ENCODE results near the gene COA8. TPM values are rescaled to one million over a fixed set of nuclear protein-coding genes. Genes with fewer than 3 reads are reported as not detected.

The COA8 gene
- total and polyA plus RNA-seq, 2 of the 13 experiments (the other 11 are each of a cell fraction or from before 2014, with no cell fraction given): 10.9 to 25.1 TPM

DNA sequence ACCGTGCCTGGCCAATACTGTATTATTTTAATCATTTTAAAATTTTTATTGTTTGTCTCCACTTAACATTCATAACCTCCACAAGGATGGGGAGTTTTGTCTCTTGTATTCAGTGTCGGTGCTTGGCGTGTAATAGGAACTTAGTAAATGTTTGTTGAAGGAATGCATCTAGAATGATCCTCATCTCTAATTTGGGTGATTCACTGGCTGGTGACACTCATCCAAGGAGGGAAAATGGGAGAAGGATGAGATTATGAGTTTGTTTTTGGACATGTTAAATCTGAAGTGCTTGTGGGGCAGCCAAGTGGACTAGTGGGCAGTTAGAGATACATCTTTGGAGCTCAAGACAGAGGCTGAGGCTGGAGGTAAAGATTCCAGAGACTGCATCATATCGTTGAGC is 71.4 kb downstream of the COA8 start:
- Histone ChIP-seq H3K4me1 (ENCODE audit: insufficient read depth, low read length) (peaks cover 9% of the 10 kb centered on the region), H3K36me3 (replicated peaks in 1 of 2; ENCODE audit: control insufficient read depth in 1 of 2, insufficient read depth in 2 of 2, low read length in 2 of 2) (peaks cover 0 to 10% of the 10 kb centered on the region in 2 experiments; a peak in 1 of 5 replicates), H3K27ac (ENCODE audit: extremely low read length, insufficient read depth, low read length) (no peak overlapping the region), H3K79me2 (ENCODE audit: insufficient read depth, low read length) (peaks cover 83% of the 10 kb centered on the region), H3K9me3 (ENCODE audit: low read length) (no peaks in the 10 kb centered on the region), H3K9ac (ENCODE audit: insufficient read depth, low read depth, low read length) (no peak overlapping the region), H3K27me3 (ENCODE audit: control insufficient read depth in 1 of 2, insufficient read depth in 2 of 2, low read length in 2 of 2) (no peaks in the 10 kb centered on the region; a peak in 1 of 5 replicates), H3K4me3 (replicated peaks in 1 of 3; ENCODE audit: insufficient read depth in 1 of 3, low read depth in 2 of 3, low read length in 3 of 3) (no peak overlapping the region), H2AFZ (ENCODE audit: low read length) (no peak overlapping the region), H4K20me1 (ENCODE audit: insufficient read depth, low read length) (peaks cover 38% of the 10 kb centered on the region), H3K4me2 (ENCODE audit: low read depth, low read length) (no peak overlapping the region)
- WGBS (ENCODE audit: low lambda C conversion rate): 96% methylated on average over 4 of the region's 4 CpGs
- ATAC-seq (no peak), DNase-seq (ENCODE audit: low spot score) (no peak), FAIRE-seq (no peak)
- POLR2A ChIA-PET: interaction anchor here (0.6 kb wide), 1 partner anchor 16 kb away, joined by 3 read pairs; no protein-coding TSS in a partner anchor
- CTCF ChIA-PET (ENCODE audit: low intra/inter-chr PET ratio, low total read pairs): no interaction called here
- in situ Hi-C loops (cut with HindIII; ENCODE audit: extremely low pct_ligation_motif_present, low pct_unique_long_range_greater_than_20kb) (no loop called here), intact Hi-C loops (cut with micrococcal nuclease; ENCODE audit: unreplicated experiment) (no loop called here)
- BruUV-seq (replicated peaks): no TSS peak
- no peak for TF ChIP-seq ZBTB3 (CRISPR knock-in tag; IDR thresholded peaks at IDR 0.05; ENCODE audit: borderline replicate concordance, low read depth)
- TF ChIP-seq MBD4 (IDR thresholded peaks at IDR 0.05; ENCODE audit: borderline replicate concordance, low read length): no peak
- no peak for TF ChIP-seq RXRB (CRISPR knock-in tag; IDR thresholded peaks at IDR 0.05; ENCODE audit: borderline replicate concordance)
- TF ChIP-seq, protein P1, sequence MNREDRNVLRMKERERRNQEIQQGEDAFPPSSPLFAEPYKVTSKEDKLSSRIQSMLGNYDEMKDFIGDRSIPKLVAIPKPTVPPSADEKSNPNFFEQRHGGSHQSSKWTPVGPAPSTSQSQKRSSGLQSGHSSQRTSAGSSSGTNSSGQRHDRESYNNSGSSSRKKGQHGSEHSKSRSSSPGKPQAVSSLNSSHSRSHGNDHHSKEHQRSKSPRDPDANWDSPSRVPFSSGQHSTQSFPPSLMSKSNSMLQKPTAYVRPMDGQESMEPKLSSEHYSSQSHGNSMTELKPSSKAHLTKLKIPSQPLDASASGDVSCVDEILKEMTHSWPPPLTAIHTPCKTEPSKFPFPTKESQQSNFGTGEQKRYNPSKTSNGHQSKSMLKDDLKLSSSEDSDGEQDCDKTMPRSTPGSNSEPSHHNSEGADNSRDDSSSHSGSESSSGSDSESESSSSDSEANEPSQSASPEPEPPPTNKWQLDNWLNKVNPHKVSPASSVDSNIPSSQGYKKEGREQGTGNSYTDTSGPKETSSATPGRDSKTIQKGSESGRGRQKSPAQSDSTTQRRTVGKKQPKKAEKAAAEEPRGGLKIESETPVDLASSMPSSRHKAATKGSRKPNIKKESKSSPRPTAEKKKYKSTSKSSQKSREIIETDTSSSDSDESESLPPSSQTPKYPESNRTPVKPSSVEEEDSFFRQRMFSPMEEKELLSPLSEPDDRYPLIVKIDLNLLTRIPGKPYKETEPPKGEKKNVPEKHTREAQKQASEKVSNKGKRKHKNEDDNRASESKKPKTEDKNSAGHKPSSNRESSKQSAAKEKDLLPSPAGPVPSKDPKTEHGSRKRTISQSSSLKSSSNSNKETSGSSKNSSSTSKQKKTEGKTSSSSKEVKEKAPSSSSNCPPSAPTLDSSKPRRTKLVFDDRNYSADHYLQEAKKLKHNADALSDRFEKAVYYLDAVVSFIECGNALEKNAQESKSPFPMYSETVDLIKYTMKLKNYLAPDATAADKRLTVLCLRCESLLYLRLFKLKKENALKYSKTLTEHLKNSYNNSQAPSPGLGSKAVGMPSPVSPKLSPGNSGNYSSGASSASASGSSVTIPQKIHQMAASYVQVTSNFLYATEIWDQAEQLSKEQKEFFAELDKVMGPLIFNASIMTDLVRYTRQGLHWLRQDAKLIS (CRISPR knock-in tag; IDR thresholded peaks at IDR 0.05): no peak
- TF ChIP-seq ZNF761 (CRISPR knock-in tag; conservative IDR thresholded peaks at IDR 0.05): no peak
- TF ChIP-seq, protein P2, sequence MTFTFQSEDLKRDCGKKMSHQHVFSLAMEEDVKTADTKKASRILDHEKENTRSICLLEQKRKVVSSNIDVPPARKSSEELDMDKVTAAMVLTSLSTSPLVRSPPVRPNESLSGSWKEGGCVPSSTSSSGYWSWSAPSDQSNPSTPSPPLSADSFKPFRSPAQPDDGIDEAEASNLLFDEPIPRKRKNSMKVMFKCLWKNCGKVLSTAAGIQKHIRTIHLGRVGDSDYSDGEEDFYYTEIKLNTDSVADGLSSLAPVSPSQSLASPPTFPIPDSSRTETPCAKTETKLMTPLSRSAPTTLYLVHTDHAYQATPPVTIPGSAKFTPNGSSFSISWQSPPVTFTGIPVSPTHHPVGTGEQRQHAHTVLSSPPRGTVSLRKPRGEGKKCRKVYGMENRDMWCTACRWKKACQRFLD (CRISPR knock-in tag; IDR thresholded peaks at IDR 0.05; ENCODE audit: borderline replicate concordance): no peak
- TF ChIP-seq ARNT (IDR thresholded peaks at IDR 0.05): no peak
- TF ChIP-seq, protein P3, sequence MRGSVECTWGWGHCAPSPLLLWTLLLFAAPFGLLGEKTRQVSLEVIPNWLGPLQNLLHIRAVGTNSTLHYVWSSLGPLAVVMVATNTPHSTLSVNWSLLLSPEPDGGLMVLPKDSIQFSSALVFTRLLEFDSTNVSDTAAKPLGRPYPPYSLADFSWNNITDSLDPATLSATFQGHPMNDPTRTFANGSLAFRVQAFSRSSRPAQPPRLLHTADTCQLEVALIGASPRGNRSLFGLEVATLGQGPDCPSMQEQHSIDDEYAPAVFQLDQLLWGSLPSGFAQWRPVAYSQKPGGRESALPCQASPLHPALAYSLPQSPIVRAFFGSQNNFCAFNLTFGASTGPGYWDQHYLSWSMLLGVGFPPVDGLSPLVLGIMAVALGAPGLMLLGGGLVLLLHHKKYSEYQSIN (CRISPR knock-in tag; IDR thresholded peaks at IDR 0.05; ENCODE audit: borderline replicate concordance): no peak
- TF ChIP-seq, protein P4, sequence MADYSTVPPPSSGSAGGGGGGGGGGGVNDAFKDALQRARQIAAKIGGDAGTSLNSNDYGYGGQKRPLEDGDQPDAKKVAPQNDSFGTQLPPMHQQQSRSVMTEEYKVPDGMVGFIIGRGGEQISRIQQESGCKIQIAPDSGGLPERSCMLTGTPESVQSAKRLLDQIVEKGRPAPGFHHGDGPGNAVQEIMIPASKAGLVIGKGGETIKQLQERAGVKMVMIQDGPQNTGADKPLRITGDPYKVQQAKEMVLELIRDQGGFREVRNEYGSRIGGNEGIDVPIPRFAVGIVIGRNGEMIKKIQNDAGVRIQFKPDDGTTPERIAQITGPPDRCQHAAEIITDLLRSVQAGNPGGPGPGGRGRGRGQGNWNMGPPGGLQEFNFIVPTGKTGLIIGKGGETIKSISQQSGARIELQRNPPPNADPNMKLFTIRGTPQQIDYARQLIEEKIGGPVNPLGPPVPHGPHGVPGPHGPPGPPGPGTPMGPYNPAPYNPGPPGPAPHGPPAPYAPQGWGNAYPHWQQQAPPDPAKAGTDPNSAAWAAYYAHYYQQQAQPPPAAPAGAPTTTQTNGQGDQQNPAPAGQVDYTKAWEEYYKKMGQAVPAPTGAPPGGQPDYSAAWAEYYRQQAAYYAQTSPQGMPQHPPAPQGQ (CRISPR knock-in tag; IDR thresholded peaks at IDR 0.05; ENCODE audit: borderline replicate concordance): no peak
- TF ChIP-seq, protein P5, sequence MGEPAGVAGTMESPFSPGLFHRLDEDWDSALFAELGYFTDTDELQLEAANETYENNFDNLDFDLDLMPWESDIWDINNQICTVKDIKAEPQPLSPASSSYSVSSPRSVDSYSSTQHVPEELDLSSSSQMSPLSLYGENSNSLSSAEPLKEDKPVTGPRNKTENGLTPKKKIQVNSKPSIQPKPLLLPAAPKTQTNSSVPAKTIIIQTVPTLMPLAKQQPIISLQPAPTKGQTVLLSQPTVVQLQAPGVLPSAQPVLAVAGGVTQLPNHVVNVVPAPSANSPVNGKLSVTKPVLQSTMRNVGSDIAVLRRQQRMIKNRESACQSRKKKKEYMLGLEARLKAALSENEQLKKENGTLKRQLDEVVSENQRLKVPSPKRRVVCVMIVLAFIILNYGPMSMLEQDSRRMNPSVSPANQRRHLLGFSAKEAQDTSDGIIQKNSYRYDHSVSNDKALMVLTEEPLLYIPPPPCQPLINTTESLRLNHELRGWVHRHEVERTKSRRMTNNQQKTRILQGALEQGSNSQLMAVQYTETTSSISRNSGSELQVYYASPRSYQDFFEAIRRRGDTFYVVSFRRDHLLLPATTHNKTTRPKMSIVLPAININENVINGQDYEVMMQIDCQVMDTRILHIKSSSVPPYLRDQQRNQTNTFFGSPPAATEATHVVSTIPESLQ (CRISPR knock-in tag; conservative IDR thresholded peaks at IDR 0.05): no peak
- no peak for TF ChIP-seq ATAD3A (CRISPR knock-in tag; IDR thresholded peaks at IDR 0.05)
- no peak for TF ChIP-seq ZNF652 (CRISPR knock-in tag; IDR thresholded peaks at IDR 0.05; ENCODE audit: borderline replicate concordance, low read depth)
- TF ChIP-seq STAT5B (CRISPR knock-in tag; IDR thresholded peaks at IDR 0.05): no peak
- no peak for TF ChIP-seq NONO (IDR thresholded peaks at IDR 0.05)
- no peak for TF ChIP-seq NONO (CRISPR knock-in tag; conservative IDR thresholded peaks at IDR 0.05)

All from HepG2 (cell line).